Measurements from ENCODE around the gene CGREF1. TPM values are rescaled to one million over a fixed set of nuclear protein-coding genes. Genes with fewer than 3 reads are reported as not detected.

CGREF1 gene
- total and polyA plus RNA-seq, 7 experiments from 2014 or later, result 0.34 to 3.5 (median 0.52) TPM; not detected in 1

Other genes with a start within 250 kb of the CGREF1 start
- gene MAPRE3, start 148.5 kb downstream of the CGREF1 start, total RNA-seq, result 1 to 10 TPM; 1.8 to 6.0 (median 4.5) TPM
- gene MAPRE3, start 148.5 kb downstream of the CGREF1 start, polyA plus RNA-seq, result 1 to 10 TPM; 1.9 to 2.6 TPM
- 100 to 1,000 TPM in 1 of 5 experiments, 10 to 100 TPM in 4; 36.7 to 114 (median 67.5) TPM for gene TMEM214, start 86.2 kb downstream of the CGREF1 start, total RNA-seq
- 10 to 100 TPM; 18.6 to 32.5 TPM for gene TMEM214, start 86.2 kb downstream of the CGREF1 start, polyA plus RNA-seq
- gene AGBL5, start 67.5 kb downstream of the CGREF1 start, total RNA-seq, result 10 to 100 TPM in 4 of 5 experiments, 1 to 10 TPM in 1; 7.6 to 15.7 (median 12.4) TPM
- 10 to 100 TPM in 1 of 2 donors, 1 to 10 TPM in 1; 8.0 to 10.4 TPM for gene AGBL5, start 67.5 kb downstream of the CGREF1 start, polyA plus RNA-seq
- gene OST4, start 47.5 kb downstream of the CGREF1 start, total RNA-seq, result 100 to 1,000 TPM; 241 to 398 (median 263) TPM
- 100 to 1,000 TPM; 747 to 884 TPM for gene OST4, start 47.5 kb downstream of the CGREF1 start, polyA plus RNA-seq
- 1 to 10 TPM in 1 of 5 experiments, under 1 TPM in 4; 0.35 to 1.4 (median 0.61) TPM for gene EMILIN1, start 40.5 kb downstream of the CGREF1 start, total RNA-seq
- 1 to 10 TPM in 1 of 2 donors, under 1 TPM in 1; 0.89 to 1.1 TPM for gene EMILIN1, start 40.5 kb downstream of the CGREF1 start, polyA plus RNA-seq
- gene KHK, start 32.4 kb downstream of the CGREF1 start, total RNA-seq, result 10 to 100 TPM in 1 of 5 experiments, 1 to 10 TPM in 4; 5.8 to 13.8 (median 6.2) TPM
- 1 to 10 TPM; 7.6 to 8.8 TPM for gene KHK, start 32.4 kb downstream of the CGREF1 start, polyA plus RNA-seq
- 1 to 10 TPM in 3 of 5 experiments, under 1 TPM in 2; 0.53 to 2.0 (median 1.5) TPM for gene ABHD1, start 4.7 kb upstream of the CGREF1 start, total RNA-seq
- gene ABHD1, start 4.7 kb upstream of the CGREF1 start, polyA plus RNA-seq, result under 1 TPM; 0.53 to 0.90 TPM
- 10 to 100 TPM; 25.4 to 72.3 (median 53.2) TPM for gene PREB, start 15.5 kb upstream of the CGREF1 start, total RNA-seq
- 10 to 100 TPM; 47.0 to 71.9 TPM for gene PREB, start 15.5 kb upstream of the CGREF1 start, polyA plus RNA-seq
- gene PRR30, start 20.3 kb upstream of the CGREF1 start, total RNA-seq, result not detected
- gene PRR30, start 20.3 kb upstream of the CGREF1 start, polyA plus RNA-seq, result not detected
- not detected for gene TCF23, start 29.9 kb upstream of the CGREF1 start, total RNA-seq
- gene TCF23, start 29.9 kb upstream of the CGREF1 start, polyA plus RNA-seq, result not detected
- gene ATRAID, start 92.9 kb upstream of the CGREF1 start, total RNA-seq, result 100 to 1,000 TPM in 2 of 5 experiments, 10 to 100 TPM in 3; 71.0 to 113 (median 90.7) TPM
- gene ATRAID, start 92.9 kb upstream of the CGREF1 start, polyA plus RNA-seq, result 100 to 1,000 TPM; 320 to 391 TPM
- 100 to 1,000 TPM in 1 of 5 experiments, 10 to 100 TPM in 4; 25.6 to 203 (median 44.3) TPM for gene SLC5A6, start 93.1 kb upstream of the CGREF1 start, total RNA-seq
- gene SLC5A6, start 93.1 kb upstream of the CGREF1 start, polyA plus RNA-seq, result 10 to 100 TPM; 13.2 to 21.7 TPM
- gene CAD, start 98.2 kb upstream of the CGREF1 start, total RNA-seq, result 10 to 100 TPM; 34.4 to 65.7 (median 45.4) TPM
- 10 to 100 TPM; 19.6 to 28.1 TPM for gene CAD, start 98.2 kb upstream of the CGREF1 start, polyA plus RNA-seq
- gene SLC30A3, start 143.9 kb upstream of the CGREF1 start, total RNA-seq, result under 1 TPM in 1 of 5 experiments, not detected in 4; 0.29 TPM
- under 1 TPM in 1 of 2 donors, not detected in 1; 0.56 TPM for gene SLC30A3, start 143.9 kb upstream of the CGREF1 start, polyA plus RNA-seq
- gene DNAJC5G, start 156.3 kb upstream of the CGREF1 start, total RNA-seq, result not detected
- not detected for gene DNAJC5G, start 156.3 kb upstream of the CGREF1 start, polyA plus RNA-seq
- not detected for gene TRIM54, start 163.3 kb upstream of the CGREF1 start, total RNA-seq
- not detected for gene TRIM54, start 163.3 kb upstream of the CGREF1 start, polyA plus RNA-seq
- gene UCN, start 189.3 kb upstream of the CGREF1 start, total RNA-seq, result 1 to 10 TPM; 2.5 to 6.5 (median 4.6) TPM
- gene UCN, start 189.3 kb upstream of the CGREF1 start, polyA plus RNA-seq, result under 1 TPM; 0.35 to 0.81 TPM
- gene MPV17, start 204.0 kb upstream of the CGREF1 start, total RNA-seq, result 100 to 1,000 TPM in 1 of 5 experiments, 10 to 100 TPM in 4; 55.7 to 119 (median 94.4) TPM
- gene MPV17, start 204.0 kb upstream of the CGREF1 start, polyA plus RNA-seq, result 100 to 1,000 TPM; 133 to 145 TPM
- gene GTF3C2, start 237.6 kb upstream of the CGREF1 start, total RNA-seq, result 100 to 1,000 TPM in 1 of 5 experiments, 10 to 100 TPM in 4; 68.0 to 106 (median 78.3) TPM
- gene GTF3C2, start 237.6 kb upstream of the CGREF1 start, polyA plus RNA-seq, result 10 to 100 TPM; 26.6 to 56.1 TPM

Data from naive thymus-derived CD4-positive, alpha-beta T cell (primary cell).